K562 (cell line): ENCODE data around the gene PTRH2. TPM values are rescaled to one million over a fixed set of nuclear protein-coding genes. Genes with fewer than 3 reads are reported as not detected.

Experiments
- CBX1 ChIP-seq: sonication (generic); IDR thresholded peaks from 2 replicates; pipeline ENCODE4 v1.6.1; 2016; ENCODE audit warnings: antibody characterized with exemption, low read depth, mild to moderate bottlenecking
- CHCHD3 ChIP-seq: fragments of 250-450 bp; sonication (Bioruptor Pico); IDR thresholded peaks from 2 replicates; pipeline ENCODE4 v2.1.2; 2022; ENCODE audit warnings: mild to moderate bottlenecking
- JUND ChIP-seq, 2 experiments: IDR thresholded peaks; 2 replicates in 1 of 2; 3 replicates in 1 of 2; pipeline ENCODE4 v1.6.1; 2011; ENCODE audit warnings: borderline replicate concordance in 2 of 2, low read depth in 2 of 2, low read length in 2 of 2, improper control_type of control experiment in 1 of 2, missing biosample characterization in 1 of 2, missing genetic modification characterization in 1 of 2, missing genetic modification reagents in 1 of 2
- NCOR1 ChIP-seq: fragments of 450-650 bp; IDR thresholded peaks from 2 replicates; pipeline ENCODE4 v1.6.1; 2016; ENCODE audit warnings: mild to moderate bottlenecking, moderate library complexity
- NR2C2 ChIP-seq, 2 experiments: fragments of 200-800 bp in 1 of 2; sonication (Bioruptor generic) in 1 of 2; sonication (generic) in 1 of 2; formaldehyde crosslinking in 1 of 2; IDR thresholded peaks; 2 replicates each; pipeline versions ENCODE4 v1.6.1 to v1.8.0; 2016 to 2022; ENCODE audit warnings: mild to moderate bottlenecking in 1 of 2, missing compliant biosample characterization in 1 of 2, missing genetic modification characterization in 1 of 2, missing genetic modification reagents in 1 of 2
- SAFB ChIP-seq: fragments of 200-400 bp; formaldehyde crosslinking; IDR thresholded peaks from 2 replicates; pipeline ENCODE4 v1.6.1; 2017; ENCODE audit warnings: low read depth, low read length, borderline replicate concordance
- TEAD2 ChIP-seq: fragments of 450-650 bp; IDR thresholded peaks from 2 replicates; pipeline ENCODE4 v1.6.1; 2016; ENCODE audit warnings: missing genetic modification characterization, control low read depth, missing compliant biosample characterization
- TRIM24 ChIP-seq, 2 experiments: fragments of 450-650 bp; IDR thresholded peaks; 2 replicates each; pipeline ENCODE4 v1.6.1; 2016
- ZNF551 ChIP-seq: fragments of 250-450 bp; sonication (Bioruptor Pico); IDR thresholded peaks from 2 replicates; pipeline ENCODE4 v1.5.0; 2021; ENCODE audit warnings: mild to moderate bottlenecking, moderate library complexity
- polyA plus RNA-seq, 8 experiments: library from polyadenylated mRNA; depleted of rRNA in 4 of 8; stranded (reverse) in 5 of 8; unstranded in 3 of 8; fragments of >200 nt; fragmentation: Nextera tagmentation in 2 of 8; fragmentation: Illumina TruSeq in 1 of 8; extraction: Ambion mirVana in 2 of 8; extraction: Trizol in 1 of 8; gene quantifications; 2 replicates each; pipeline versions ENCODE4 v1.2.1 to v1.2.3, GENCODE V29; 2011 to 2014; ENCODE audit warnings: inconsistent platforms in 1 of 8, missing spikeins in 1 of 8
- total RNA-seq, 7 experiments: library from RNA; depleted of rRNA in 6 of 7; stranded (reverse); fragments of >200 nt in 6 of 7; fragmentation: Illumina TruSeq in 2 of 7; extraction: Trizol in 2 of 7; gene quantifications; 2 replicates each; pipeline versions ENCODE4 v1.2.1 to v1.2.3, GENCODE V29; 2011 to 2021; ENCODE audit warnings: low replicate concordance in 1 of 7
- TF ChIP-seq, protein P1 (sequence below): IDR thresholded peaks from 2 replicates; pipeline ENCODE4 v1.6.1; 2012; ENCODE audit warnings: low read depth, low read length, improper control_type of control experiment, borderline replicate concordance
- TF ChIP-seq, protein P2 (sequence below): fragments of 450-650 bp; formaldehyde crosslinking; IDR thresholded peaks from 2 replicates; pipeline ENCODE4 v1.4.0; 2022; ENCODE audit warnings: missing genetic modification characterization
- TF ChIP-seq, protein P3 (sequence below), 3 experiments: fragments of 200-800 bp in 1 of 3; fragments of 250-450 bp in 1 of 3; fragments of 450-650 bp in 1 of 3; sonication (Bioruptor Pico) in 1 of 3; sonication (Bioruptor generic) in 1 of 3; formaldehyde crosslinking in 1 of 3; IDR thresholded peaks; 2 replicates each; pipeline versions ENCODE4 v1.6.1 to v1.8.0; 2016 to 2022; ENCODE audit warnings: mild to moderate bottlenecking in 2 of 3, missing genetic modification characterization in 2 of 3, missing compliant biosample characterization in 1 of 3, moderate library complexity in 1 of 3
- TF ChIP-seq, protein P4 (sequence below): fragments of 250-450 bp; sonication (Bioruptor Pico); IDR thresholded peaks from 2 replicates; pipeline ENCODE4 v1.8.0; 2022; ENCODE audit warnings: inconsistent platforms

The PTRH2 gene
- total and polyA plus RNA-seq, 9 of the 15 experiments (the other 6 are each of a cell fraction or from before 2014, with no cell fraction given), result 53.1 to 210 (median 126) TPM

DNA sequence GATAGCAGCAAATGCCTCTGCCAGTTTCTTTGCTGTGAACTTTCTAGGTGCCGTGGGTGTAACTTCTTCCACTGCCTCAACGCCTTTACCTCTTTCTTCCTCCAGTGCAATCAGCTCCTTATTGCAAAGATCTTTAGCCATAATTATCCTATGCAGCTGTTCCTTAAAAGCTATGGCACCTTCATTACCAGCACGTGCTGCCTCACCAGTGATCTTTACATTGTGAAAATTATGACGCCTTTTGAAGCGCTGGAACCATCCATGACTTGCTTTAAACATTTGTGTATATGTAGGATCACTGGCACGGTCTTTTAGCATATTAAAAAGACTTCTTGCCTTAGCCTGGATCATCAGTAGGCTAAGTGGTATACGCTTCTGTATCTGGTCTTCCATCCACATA lies 8.0 kb downstream of the PTRH2 start (continued):
- TF ChIP-seq NCOR1, result no peak
- no peak for TF ChIP-seq NR2C2 (CRISPR knock-in tag; IDR thresholded peaks at IDR 0.05)
- no peak for TF ChIP-seq NR2C2 (tag; IDR thresholded peaks at IDR 0.05)
- TF ChIP-seq SAFB, result no peak
- TF ChIP-seq, protein P1, sequence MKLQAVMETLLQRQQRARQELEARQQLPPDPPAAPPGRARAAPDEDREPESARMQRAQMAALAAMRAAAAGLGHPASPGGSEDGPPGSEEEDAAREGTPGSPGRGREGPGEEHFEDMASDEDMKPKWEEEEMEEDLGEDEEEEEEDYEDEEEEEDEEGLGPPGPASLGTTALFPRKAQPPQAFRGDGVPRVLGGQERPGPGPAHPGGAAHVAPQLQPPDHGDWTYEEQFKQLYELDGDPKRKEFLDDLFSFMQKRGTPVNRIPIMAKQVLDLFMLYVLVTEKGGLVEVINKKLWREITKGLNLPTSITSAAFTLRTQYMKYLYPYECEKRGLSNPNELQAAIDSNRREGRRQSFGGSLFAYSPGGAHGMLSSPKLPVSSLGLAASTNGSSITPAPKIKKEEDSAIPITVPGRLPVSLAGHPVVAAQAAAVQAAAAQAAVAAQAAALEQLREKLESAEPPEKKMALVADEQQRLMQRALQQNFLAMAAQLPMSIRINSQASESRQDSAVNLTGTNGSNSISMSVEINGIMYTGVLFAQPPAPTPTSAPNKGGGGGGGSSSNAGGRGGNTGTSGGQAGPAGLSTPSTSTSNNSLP, result no peak
- TF ChIP-seq CHCHD3, result no peak
- no peak for TF ChIP-seq TRIM24 (IDR thresholded peaks at IDR 0.05)
- TF ChIP-seq ZNF551 (CRISPR knock-in tag), result no peak
- no peak for TF ChIP-seq JUND (IDR thresholded peaks at IDR 0.05; ENCODE audit: borderline replicate concordance, low read depth, low read length)
- no peak for TF ChIP-seq JUND (tag; IDR thresholded peaks at IDR 0.05; ENCODE audit: borderline replicate concordance, low read depth, low read length)
- TF ChIP-seq, protein P2, sequence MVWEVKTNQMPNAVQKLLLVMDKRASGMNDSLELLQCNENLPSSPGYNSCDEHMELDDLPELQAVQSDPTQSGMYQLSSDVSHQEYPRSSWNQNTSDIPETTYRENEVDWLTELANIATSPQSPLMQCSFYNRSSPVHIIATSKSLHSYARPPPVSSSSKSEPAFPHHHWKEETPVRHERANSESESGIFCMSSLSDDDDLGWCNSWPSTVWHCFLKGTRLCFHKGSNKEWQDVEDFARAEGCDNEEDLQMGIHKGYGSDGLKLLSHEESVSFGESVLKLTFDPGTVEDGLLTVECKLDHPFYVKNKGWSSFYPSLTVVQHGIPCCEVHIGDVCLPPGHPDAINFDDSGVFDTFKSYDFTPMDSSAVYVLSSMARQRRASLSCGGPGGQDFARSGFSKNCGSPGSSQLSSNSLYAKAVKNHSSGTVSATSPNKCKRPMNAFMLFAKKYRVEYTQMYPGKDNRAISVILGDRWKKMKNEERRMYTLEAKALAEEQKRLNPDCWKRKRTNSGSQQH (CRISPR knock-in tag), result no peak
- TF ChIP-seq, protein P3, sequence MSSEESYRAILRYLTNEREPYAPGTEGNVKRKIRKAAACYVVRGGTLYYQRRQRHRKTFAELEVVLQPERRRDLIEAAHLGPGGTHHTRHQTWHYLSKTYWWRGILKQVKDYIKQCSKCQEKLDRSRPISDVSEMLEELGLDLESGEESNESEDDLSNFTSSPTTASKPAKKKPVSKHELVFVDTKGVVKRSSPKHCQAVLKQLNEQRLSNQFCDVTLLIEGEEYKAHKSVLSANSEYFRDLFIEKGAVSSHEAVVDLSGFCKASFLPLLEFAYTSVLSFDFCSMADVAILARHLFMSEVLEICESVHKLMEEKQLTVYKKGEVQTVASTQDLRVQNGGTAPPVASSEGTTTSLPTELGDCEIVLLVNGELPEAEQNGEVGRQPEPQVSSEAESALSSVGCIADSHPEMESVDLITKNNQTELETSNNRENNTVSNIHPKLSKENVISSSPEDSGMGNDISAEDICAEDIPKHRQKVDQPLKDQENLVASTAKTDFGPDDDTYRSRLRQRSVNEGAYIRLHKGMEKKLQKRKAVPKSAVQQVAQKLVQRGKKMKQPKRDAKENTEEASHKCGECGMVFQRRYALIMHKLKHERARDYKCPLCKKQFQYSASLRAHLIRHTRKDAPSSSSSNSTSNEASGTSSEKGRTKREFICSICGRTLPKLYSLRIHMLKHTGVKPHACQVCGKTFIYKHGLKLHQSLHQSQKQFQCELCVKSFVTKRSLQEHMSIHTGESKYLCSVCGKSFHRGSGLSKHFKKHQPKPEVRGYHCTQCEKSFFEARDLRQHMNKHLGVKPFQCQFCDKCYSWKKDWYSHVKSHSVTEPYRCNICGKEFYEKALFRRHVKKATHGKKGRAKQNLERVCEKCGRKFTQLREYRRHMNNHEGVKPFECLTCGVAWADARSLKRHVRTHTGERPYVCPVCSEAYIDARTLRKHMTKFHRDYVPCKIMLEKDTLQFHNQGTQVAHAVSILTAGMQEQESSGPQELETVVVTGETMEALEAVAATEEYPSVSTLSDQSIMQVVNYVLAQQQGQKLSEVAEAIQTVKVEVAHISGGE (CRISPR knock-in tag; IDR thresholded peaks at IDR 0.05), result peak in 1 of 3 experiments; percentile 8; a peak in 1 of 6 replicates
- TF ChIP-seq, protein P4, sequence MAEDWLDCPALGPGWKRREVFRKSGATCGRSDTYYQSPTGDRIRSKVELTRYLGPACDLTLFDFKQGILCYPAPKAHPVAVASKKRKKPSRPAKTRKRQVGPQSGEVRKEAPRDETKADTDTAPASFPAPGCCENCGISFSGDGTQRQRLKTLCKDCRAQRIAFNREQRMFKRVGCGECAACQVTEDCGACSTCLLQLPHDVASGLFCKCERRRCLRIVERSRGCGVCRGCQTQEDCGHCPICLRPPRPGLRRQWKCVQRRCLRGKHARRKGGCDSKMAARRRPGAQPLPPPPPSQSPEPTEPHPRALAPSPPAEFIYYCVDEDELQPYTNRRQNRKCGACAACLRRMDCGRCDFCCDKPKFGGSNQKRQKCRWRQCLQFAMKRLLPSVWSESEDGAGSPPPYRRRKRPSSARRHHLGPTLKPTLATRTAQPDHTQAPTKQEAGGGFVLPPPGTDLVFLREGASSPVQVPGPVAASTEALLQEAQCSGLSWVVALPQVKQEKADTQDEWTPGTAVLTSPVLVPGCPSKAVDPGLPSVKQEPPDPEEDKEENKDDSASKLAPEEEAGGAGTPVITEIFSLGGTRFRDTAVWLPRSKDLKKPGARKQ (CRISPR knock-in tag), result no peak
- TF ChIP-seq TEAD2 (tag), result no peak
- no peak for TF ChIP-seq CBX1
